GM12872 (cell line): ENCODE data around the gene MATN4.

ENCODE experiments used
- TF ChIP-seq, protein P1 (sequence below): IDR thresholded peaks from 3 replicates; pipeline ENCODE4 v1.5.1; 2011; ENCODE audit warnings: low read depth, mild to moderate bottlenecking, low read length, moderate library complexity; ENCODE audit not compliant: insufficient read depth

The MATN4 gene

DNA sequence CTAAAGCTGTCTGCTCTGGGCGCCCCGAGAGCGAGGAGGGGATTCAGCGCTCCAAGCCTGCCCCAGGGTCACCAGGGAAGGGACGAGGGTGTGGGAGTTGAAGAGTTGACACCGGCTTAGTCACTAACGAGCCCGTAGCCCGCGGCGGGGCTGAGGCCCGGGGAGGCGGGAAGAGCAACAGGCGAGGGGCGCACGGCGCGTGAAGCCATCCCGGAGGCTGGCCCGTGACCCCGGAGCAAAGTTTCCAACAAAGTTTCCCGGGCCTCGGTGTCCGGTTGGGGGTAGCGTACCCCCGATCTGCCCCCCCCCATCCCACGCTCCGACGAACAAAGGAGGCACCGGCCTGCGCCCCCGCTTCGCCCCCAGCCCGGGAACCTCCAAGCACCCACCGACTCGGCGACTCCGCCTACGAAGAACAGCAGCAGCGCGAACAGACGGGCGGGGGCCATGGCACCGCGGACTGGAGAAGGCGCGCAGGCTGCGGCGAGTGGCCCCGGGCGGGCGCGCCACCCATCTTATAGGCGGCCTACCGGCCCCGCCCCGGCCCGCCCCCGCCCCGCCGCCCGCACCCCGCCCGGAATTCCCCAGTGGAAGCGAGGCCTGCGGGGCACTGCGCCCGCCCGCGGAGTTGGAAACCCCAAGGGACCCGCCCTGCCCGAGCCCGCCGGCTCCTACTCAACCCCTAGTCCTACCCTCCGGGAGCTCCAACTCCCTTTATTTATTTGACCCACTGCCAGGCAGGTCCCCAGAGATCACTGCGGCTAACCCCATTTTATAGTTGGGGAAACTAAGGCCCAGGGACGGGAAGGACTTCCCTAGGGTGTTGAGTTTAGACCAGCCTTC is 40.1 kb upstream of the MATN4 start, which contains the start of gene SDC4:
TSS of gene SDC4 (minus strand) at position 489 of the 843 bp plus-strand sequence. CDS start at position 449, 40 bp downstream.
- TF ChIP-seq, protein P1, sequence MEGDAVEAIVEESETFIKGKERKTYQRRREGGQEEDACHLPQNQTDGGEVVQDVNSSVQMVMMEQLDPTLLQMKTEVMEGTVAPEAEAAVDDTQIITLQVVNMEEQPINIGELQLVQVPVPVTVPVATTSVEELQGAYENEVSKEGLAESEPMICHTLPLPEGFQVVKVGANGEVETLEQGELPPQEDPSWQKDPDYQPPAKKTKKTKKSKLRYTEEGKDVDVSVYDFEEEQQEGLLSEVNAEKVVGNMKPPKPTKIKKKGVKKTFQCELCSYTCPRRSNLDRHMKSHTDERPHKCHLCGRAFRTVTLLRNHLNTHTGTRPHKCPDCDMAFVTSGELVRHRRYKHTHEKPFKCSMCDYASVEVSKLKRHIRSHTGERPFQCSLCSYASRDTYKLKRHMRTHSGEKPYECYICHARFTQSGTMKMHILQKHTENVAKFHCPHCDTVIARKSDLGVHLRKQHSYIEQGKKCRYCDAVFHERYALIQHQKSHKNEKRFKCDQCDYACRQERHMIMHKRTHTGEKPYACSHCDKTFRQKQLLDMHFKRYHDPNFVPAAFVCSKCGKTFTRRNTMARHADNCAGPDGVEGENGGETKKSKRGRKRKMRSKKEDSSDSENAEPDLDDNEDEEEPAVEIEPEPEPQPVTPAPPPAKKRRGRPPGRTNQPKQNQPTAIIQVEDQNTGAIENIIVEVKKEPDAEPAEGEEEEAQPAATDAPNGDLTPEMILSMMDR = no peak

DNA sequence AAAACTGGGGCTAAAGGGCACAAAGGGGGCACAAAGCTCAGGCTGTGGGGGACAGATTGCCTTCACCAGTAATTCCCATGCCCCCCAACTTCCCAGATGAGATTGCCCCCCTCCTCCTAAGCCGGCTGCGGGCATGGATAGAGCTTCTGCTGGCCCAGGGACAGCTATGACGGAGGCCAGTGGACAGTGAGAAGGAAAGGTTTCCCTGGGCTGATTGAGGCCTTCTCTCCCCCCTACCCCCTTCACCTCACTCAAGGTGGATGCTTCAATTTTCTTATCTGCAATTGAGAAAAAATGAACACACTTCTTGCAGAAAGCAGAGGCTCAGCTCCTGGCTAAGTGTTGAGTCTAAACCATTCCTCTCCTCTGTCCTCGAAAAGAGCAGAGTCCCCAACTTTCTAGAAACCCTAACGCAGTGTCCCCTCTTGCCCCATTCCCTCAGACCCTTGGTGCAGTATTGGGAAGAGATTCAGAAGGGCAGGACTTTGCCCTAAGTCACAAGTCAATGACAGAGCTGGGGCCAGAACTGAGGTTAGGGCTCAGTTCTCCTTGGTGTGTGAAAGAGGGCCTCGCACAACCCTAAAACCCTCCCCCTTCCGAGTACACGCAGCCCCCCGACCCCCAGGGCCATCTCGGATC is 39.3 kb upstream of the MATN4 start:
- TF ChIP-seq, protein P1 = no peak

DNA sequence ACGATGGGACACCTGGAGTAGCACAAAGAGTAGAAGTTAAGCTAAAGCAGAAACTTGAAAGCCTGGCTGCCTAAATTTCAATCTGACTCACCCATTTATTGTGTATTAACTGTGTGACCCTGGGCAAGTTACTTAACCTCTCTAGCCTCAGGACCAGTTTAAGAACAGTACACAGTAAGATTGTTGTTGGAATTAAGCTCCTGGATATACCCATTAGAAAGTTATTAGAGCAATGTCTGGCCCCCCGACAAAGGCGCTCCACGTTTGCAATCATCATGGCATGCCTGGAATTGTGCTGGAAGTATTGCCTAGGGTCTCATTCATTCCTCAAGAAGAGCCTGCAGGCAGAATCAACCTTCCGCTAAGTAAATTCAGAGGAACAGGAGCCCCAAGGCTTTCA is 38.8 kb upstream of the MATN4 start:
- TF ChIP-seq, protein P1 = no peak

DNA sequence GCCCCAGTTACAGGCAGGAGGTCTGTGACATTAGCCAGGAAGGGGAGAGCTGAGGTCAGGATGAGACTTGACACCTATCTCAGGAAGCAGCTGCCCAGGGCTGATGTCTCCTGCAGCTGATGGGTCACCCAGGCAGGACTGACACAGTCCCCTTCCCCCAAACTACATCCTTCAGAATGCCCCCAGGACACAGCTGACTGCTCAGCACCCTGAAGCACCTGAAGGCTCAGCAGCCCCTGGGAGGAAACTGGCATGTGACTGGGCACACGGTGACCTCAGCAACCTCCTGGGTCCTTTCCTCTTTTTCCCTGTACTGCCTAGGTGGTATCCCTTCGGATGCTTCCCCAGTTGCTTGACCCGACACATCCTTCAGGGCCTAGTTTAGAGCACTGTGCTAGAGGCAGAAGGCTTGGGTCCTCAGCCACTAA is 38.2 kb upstream of the MATN4 start:
- TF ChIP-seq, protein P1 = no peak

DNA sequence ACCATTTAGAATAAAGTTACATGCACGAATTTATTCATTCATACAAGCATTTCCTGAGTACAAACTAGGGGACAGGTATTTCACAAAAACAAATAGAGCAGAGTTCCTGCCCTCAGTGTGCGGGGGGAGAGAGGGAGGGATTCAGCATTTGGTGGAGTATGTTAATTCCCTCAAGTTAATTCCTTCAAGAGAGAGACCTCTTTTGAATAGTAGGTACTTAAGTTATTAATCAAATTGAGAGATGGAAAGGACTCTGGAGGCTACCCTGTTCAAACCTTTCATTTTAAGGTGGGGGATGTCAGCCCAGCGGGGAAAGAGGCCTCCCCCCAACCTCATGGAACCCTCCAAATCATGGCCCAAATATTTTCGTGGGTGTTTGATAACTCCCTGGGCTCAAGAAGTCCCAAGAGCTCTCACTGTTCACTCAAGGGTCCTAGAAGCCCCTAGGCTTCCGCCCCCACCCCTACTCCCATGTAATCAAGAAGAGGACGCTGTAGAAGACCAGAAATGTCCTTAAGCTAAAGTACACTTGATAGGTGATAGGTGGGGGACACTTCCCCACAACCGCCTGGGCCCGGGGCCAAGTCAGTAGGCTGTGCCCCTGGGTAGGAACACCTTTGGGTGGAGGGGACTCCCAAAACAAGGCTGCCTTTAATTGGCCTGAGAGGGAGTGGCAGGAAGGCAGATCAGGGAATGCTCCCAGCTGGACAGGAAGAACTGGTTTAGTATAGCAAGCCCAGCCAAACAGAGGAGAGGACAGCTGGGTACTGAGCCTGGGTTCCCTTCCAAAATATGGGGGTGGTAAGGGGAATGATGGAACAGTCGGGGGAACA is 37.2 kb upstream of the MATN4 start:
- TF ChIP-seq, protein P1 = no peak

DNA sequence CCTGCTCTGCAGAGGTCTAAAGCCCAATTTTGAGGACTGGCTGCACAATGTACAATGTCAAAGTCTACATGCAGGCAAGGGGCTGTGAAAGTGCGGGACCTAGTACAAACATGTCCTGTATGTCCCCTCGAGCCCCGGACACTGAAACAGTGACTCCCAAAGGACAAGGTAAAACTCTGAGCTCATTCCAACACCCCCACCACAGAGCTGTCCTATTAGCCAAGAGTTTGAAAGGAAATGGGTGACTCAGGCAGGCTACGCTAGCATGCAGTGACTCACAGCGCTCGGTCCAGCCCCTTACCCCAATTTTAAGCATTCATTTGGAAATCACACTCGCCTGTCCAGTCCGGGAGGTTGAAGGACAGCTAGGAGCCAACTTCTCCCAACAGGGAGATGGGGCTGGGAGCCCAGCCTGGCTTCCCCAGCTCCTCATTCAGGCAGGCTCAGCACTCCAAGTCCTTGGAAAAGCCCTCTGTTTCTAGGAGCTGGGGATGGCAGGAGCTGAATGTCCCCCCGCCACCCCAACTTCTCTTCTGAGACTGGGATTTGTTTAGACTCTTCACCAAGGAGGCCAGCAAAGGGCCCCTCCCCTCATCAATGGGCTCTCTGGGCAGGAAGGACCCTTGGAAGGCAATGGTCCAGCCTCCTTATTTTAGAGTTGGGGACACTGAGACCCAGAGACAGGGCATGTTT is 36.2 kb upstream of the MATN4 start:
- TF ChIP-seq, protein P1 = no peak
